Stimulated activated CD4-positive, alpha-beta T cell treated with anti-CD3 and anti-CD28 coated beads, Interleukin-15, amount 100 ng/mL, for 24 hours (primary cell): Measurements from ENCODE around the gene FHOD1.
A peak's percentile ranks its signal among the peaks of the same experiment; 100 is the strongest.

Experiments
- DNase-seq: peaks from one replicate; pipeline ENCODE4 v3.0.0-alpha.2; 2020

Gene FHOD1

DNA sequence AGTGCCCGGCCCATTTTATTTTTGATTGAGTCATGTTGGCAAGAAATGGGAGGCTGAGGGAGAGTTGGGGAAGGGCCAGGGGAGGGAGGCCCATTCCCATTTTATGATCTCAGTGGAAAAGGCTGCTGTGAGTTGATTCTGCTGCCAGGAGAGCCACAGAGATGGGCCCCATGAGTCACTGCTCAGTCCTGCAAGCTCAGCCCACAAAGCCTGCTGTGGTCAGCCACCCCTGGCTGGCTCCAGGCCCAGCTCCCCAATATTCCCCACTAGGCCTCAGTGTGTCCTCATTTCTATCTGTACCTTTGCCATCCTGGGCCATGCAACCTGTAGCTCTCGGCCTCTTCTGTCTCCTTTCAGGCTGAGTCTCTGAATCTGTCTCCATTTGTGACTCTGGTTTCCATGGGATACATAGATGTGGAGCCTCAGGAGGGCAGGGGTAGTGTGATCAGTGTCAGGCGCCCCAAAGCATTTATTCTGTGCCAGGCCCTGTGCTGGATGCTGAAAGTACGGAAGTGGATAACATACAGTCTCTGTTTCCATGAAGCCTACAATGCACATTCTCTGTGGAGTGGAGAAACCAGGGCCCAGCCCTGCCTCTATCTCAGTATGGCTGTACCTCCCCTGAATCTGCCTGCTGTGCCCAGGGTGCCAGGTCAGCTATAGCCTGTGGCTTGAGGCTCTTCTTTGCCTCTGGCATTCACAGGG is 30.2 kb upstream of the FHOD1 start:
- DNase-seq, result peak; percentile 62

DNA sequence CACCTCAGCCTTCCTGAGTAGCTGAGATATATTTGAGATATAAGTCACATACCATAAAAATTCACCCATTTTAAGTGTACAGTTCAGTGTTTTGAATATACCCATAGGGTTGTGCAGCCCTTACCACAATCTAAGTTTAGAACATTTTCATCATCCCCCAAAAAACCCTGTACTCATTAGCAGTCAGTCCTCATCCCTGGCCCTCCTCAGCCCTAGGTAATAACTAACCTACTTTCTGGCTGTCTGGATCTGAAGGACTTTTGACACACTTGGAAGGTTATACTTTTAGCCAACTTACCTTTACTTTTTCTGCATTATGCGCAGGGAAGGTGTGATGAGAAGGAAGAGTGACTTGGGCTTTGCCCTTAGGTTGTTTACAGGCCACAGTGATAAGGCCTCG is 28.0 kb upstream of the FHOD1 start:
- DNase-seq, result no peak

DNA sequence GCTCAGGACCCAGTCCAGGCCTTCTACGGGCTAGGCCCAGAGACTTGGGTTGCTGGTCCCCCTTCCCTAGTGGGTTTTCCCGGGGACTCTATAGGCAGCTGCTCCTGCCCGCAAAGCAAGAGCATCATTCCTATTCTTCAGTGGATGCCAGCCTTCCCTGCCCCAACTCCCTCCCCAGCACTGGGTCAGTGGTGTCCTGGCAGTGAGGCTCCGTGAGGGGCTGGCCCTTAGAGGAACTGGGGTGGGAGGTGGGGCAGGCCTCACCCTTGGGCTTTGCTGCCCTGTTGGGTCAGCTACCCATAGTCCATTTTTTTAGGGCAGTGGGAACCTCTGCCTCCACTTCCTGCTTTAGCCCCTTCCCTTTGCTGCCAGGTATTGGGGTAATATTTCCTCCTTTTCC is 24.2 kb upstream of the FHOD1 start:
- no peak for DNase-seq

DNA sequence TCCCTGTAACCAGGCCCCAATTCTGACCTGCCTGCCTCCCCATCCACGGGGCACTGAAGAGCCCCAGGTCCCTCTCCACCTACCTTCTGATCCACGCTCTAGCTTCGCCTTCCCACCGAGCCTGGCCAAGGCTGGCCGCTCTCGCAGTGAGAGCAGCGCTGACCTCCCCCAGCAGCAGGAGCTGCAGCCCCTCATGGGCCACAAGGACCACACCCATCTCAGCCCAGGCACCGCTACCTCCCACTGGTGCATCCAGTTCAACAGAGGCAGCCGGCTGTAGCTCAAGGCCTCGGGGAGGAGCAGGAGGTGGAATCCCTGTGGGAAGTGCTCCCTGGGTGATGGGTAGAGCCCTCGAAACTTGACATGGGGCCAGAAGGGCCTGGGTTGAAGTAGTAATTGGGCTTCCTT is 23.7 kb upstream of the FHOD1 start:
- no peak for DNase-seq

DNA sequence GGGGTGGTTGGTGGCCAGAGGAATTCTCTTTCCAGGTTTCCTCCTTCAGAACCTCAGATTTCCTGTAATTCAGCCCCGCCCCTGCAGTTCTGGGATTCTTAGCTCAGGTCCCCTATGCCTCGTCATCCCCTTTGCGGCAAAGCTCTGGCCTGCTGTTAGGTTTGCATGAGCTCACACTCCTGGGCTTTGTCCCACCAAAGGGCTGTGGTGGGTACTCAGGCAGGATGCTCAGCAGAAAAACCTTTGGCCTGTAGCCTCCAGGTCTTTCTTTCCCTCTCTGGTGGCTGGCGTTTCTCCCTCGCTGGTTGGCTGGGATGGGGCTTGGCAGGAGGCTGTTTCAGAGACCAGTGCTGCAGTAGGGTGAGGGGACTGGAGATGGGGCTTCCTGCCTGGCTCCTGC is 22.5 kb upstream of the FHOD1 start:
- no peak for DNase-seq

DNA sequence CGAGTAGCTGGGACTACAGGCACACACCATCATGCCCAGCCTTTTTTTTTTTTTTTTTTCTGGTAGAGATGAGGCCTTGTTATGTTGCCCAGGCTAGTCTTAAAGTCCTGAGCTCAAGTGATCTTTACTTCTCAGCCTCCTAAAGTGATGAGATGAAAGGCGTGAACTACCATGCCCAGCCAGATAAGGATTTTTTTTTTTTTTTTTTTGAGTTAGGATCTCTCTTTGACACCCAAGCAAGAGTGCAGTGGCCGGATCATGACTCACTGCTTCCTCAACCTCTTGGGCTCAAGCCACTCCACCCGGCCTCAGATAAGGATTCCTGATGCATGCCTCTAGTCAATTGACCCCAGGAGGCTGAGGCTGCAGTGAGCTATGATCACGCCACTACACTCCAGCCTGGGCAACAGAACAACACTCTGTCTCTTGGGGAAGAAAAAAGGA is 20.9 kb upstream of the FHOD1 start:
- DNase-seq, result no peak

DNA sequence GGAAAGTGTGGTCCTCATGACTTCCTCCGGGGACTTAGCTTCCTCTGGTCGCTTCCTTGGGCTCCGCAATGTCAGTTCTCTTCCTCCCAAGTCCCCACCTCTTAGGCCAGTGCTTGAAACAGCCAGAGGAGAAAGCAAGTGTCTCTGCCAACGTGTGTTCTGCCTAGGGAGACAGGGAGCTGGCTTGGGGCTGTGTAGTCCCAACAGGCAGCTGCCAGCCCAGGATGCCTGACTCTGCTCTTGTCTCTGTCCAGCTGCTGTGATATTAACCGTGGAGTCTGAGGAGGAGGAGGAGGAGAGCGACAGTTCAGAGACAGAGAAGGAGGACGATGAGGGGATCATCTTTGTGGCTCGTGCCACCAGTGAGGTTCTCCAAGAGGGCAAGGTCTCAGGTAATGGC is 18.6 kb upstream of the FHOD1 start:
- DNase-seq, result no peak

DNA sequence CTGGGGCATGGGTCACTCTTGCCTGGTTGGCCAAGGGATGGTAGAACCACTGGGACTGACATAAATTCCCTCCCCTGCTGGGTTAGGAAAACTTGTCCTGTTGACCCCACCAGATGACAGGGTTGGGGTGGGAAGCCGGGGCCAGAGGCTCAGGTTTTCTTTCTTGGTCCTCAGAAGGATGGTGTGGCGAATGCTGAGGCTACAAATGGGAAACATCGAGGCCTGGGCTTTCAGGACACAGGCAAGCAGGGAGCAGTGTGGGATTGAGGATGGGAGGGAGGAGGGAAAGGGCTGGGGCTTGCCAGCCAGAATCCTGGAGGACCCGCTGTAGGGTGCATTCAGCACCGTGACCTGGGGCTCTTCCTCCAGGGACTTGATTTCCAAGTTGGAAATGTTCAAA is 17.6 kb upstream of the FHOD1 start:
- DNase-seq, result no peak

DNA sequence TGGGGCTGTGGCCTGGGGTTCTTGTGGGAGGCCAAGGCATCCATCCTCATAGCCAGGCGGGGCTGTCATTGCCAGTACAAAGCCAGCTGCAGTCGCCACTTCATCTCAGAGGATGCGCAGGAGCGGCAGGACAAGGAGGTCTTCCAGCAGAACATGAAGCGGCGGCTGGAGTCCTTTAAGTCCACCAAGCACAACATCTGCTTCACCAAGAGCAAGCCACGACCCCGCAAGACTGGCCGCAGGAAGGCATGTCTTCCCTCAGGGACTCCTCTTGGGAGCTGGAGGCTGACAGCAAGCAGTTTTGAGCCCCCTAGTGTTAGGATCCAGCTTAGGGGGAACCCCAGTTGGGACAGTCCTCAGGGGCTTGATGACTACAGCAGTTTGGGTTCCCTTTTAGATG is 17.0 kb upstream of the FHOD1 start:
- no peak for DNase-seq

DNA sequence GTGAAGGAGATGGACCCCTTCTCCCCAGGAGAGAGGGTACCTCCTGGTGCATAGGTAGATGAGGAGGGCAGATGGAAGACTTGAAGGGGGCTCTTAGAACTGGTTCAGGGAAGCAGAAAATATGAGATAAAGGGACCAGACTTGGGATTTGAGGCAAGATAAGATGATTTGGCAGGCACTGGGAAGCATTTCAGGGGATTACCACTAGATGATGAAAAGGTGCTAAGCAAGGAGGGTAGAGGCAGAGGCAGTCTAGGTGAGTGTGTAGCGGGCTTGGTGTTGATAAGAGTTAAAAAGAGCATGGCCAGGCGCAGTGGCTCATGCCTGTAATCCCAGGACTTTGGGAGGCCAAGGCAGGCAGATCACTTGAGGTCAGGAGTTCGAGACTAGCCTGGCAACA is 15.9 kb upstream of the FHOD1 start:
- no peak for DNase-seq

DNA sequence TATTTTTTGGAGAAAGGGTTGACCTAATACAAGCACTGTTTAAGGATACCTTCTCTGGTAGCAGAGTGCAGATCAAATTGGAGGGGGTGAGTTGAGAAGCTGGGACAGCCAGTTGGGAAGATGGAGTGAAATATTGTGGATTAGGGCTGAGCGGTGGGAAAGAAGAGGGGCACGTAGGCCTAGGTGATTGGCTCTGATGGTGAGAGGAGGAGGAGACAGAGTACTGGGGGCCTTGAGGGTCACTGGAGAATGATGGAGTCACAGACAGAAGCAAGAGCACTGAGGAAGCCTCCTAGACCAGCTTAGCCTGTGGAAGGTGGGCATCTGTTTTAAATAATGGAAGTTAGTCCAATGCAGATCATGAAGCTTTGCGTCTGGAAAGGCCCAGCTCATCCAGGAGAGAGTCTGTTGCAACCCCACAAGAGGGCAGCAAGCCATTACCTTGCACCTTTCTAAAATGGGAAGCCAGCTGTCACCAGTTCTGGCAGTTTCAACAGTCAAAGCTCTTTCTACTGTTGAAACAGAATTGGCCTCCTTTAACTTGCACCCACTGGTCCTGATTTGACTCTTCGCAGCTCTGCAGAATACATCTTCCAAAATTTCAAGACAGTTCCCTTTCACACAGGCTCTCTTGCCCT is 13.3 kb upstream of the FHOD1 start:
- peak; percentile 37 for DNase-seq

DNA sequence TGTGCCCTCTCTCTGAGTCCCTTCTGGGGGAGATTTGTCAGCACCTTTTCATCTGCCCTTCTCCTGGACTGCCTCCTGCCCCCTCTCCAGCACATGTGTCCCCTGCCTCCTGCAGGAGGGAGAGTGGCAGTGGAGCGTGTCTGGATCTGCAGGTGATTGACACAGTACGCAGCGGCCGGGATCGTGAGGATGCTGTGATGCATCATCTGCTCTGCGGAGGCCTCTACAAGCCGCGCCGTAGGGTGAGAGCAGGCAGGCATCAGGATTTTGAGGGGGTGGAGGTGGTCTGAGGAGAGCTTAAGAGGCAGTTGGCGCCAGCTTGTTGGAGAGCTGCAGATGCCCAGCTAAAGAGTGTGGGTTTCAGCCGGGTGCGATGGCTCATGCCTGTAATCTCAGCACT is 12.4 kb upstream of the FHOD1 start:
- no peak for DNase-seq

DNA sequence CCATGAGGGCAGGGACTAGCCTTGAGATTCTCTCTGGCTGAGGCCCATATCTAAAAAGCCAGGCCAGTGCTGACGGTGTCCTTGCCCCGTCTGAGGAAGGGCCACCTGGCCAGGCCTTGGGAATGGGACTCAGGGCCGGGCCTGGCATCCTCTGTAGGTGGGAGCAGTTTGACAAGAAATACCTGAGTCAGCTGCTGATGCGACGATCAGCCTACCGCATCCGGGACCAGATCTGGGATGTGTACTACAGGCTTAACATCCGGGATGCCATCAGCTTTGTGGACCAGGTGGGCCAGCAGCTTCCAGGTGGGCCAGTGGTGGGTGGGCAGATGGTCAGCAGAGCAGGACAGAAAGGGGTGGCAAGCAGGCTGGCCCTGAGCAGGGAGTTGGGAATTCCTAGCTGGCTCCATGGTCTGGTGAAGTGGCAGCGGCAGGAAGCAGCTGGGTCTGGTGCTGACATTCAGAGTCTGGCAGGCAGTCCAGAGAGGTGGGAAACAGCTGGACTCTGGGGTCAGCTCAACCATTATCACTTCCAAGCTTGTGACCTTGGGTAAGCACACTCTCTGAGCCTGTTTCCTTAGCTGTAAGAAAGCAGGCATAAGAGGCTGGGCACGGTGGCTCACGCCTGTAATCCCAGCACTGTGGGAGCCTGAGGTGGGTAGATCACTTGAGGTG is 11.0 kb upstream of the FHOD1 start:
- DNase-seq, result no peak

DNA sequence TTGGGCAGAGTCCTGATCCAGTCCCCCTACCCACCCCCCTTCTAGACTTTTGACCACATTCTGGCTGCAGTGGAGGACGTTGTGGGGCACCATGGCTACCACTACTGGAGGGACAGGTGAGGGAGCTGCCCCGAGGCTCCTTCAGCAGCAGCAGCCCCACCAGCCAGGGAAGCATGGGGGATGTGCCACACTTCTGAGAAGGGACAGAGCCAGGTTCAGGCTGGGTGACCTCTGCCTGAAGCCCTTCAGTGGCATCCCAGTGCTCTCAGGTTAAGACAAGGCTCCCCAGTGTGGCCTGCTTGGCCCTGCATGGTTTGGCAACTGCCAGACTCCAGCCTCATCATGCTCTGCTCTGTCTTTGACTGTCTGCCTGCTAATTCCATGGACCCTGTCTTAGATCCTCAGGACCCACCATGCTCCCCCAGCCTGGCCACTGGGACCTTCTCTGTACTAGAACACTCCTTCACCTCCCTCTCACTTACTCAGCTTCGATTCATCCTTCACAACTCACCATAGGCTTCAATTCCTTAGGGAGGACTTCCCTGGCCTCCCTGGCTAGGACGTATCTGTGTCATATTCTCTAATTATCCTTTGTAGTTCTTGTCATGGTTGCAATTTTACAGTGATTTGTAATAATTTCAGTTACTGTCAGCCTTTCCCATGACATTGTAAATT is 10.3 kb upstream of the FHOD1 start:
- no peak for DNase-seq

DNA sequence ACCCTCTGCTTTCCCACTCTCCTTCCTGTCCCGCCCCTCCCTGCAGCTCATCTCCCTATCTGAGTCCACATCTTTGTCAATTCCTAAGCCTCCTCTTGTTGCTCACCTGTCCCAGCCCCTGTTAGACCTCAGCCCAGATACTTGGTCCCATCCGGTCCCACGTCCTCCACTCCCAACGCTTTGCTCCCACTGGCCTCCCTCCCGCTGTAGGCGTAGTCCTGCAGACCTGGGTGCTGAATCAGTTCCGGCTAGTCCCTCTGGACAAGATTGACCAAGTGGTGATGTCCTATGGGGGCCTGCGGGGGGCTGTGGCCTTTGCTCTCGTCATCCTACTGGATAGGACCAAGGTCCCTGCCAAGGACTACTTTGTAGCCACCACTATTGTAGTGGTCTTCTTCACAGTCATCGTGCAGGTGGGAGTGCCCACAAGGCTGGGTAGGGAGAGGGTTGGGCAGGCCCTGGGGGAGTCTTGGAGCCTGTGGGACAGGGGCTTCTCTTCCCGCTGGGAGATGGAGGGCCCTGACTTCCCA is 9.5 kb upstream of the FHOD1 start:
- no peak for DNase-seq

DNA sequence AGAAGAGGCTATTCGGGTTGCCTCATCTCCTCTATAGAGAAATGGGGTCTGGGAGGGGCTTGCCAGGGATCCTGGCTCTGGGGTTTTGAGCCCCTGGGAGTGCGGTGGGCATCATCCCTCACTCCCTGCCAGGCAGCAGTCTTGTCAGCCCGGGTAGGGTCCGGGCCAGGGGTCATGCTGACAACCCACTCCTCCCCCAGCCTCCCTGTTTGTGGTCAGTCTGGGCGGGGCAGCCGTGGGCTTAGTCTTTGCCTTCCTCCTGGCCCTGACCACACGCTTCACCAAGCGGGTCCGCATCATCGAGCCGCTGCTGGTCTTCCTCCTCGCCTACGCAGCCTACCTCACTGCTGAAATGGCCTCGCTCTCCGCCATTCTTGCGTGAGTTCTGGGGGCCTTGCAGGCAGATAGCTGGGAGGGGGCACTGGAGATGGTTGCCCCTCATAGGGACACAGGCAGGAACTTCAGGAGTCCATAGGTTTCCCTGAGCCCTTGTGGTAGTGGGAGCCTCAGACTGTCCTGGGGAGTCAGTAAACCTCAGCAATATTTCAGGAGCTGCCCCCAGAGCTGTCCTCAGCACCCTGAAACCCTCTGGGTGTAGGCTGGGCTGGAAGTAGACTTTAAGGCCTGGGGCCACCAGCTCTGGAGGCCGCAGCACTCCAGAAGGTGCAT is 8.4 kb upstream of the FHOD1 start:
- no peak for DNase-seq

DNA sequence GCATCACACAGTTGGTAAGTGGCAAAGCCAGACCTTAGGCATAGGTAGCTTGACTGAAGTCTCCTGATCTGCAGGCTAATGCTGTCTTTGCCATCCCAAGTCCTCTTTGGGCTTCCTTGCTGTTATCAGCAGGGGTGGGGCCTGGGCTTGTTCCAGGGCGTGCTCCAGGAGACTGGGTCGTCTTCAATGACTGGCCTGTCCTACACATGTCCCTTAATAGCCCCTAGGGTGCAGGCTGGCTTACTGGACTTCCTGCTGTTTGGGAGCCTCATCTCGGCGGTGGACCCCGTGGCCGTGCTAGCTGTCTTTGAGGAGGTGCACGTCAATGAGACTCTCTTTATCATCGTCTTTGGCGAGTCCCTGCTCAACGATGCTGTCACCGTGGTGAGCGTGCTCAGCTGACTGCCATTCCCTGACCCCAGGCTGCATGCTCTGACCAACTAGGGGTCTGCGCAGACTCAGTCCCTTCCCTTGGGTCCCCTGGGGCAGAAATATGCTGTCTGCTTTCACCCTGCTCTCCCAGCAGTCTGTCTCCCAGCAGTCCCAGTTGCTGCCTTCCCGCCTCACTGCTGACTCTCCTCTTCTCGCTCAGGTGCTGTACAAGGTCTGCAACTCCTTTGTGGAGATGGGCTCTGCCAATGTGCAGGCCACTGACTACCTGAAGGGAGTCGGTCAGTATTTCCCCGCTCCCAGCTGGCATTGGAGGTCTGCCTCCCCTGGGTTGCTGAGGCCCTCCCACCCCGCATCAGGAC is 7.7 kb upstream of the FHOD1 start:
- no peak for DNase-seq

DNA sequence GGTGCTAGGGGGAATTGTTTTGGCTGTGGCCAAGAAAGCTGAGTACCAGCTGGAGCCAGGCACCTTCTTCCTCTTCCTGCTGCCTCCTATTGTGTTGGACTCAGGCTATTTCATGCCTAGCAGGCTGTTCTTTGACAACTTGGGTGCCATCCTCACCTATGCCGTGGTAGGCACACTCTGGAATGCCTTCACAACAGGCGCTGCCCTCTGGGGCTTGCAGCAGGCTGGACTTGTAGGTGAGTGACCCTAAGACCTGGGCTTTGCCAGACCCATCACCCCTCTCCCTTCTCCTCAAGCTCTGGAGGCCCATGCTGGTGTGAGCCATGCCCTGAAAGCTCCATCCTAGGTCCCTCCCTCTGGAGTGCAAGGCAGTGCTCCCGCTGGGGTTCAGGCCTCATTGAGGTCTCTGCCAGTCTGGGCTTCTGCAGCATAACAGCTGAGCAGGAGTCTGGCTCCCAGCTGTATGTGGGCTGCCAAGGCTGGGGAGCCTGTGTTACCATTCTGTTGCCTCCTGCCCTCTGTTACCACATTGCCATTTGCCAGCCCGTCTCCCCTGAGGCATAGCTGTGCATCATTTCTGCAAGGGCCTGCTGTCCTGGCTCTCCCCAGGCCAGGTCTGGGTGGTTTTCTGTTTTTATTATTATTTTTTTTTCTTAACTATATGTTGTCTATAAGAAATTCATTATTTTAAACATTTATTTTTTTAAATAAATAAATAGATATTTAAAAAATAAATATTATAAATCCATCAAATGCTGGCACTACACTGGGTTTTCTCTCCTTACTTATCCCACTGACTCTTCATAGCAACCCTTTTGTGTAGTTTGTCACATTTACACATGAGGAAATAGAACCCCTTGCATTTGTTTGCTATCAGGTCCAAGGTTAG is 5.6 kb upstream of the FHOD1 start:
- DNase-seq, result no peak

DNA sequence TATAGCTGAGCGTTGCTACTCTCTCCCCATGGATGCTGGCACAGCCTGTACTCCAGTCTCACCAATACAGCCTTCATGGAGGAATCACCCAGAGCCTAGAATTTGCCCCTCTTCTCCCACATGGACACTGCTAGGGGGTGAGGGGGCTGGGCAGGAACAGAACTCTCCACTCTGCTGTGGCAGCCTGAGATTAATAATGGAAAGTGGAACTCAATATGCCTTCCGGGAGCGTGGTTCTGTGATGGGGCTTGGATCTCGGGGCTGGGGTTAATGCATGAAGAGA is 2.7 kb upstream of the FHOD1 start:
- no peak for DNase-seq

DNA sequence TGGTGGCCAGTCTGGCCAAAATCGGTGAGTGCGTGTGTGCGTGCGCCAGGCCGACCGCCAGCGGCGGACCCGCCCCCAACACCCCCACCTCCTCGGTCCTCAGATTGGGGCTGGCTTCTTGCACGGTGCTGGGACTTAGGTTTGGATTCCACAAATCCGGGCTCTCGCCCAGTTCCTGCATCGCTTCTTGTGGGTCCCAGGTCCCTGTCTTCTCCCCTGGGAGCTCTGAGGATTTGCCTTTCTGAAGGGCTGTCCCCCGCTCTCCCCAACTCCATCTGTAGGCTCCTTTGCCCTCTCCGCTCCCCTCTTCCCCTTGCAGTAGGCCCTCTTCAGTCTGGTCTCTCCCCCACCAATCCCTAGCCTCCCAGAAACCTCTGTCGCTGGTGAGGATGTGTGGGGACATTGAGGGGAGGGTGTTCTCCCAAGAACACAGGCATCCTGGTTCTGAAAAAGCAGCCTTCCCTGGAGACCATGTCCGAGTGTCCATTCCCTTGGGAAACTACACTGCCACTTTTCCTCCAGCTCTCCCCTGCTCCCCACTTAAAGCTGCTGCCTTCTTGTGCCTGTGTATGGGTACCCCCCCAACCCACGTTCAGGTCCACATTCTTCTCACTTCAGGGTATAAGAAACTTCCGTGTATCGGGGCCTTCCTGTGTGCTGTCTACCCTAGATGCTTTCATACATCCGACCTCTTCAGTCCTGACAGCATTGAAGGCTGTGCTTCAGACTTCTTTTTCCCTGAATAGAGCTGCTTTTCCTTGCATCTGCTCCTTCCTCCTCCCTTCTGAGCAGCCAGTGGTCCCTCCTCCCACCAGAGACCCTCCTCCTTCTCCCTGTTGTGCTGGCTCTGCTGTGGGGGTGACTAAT is 2.1 kb upstream of the FHOD1 start:
- peak; percentile 34 for DNase-seq
